GM12878 (cell line): ENCODE data around the gene GZMA. TPM values are rescaled to one million over a fixed set of nuclear protein-coding genes. Genes with fewer than 3 reads are reported as not detected.
"Not testable (repeated sequence)": the region's sequence is repeated elsewhere in the genome, so short reads cannot be mapped to it uniquely, and the experiment has no call there.

ENCODE experiments used
- ATAC-seq: fragments of 200-7000 bp; cut with Tn5 transposase; 3 replicates; pipeline ENCODE4 v1.9.1; 2020; ENCODE audit warnings: mild to moderate bottlenecking, moderate library complexity
- BruUV-seq: library from RNA; stranded (reverse); fragments of 400-500 nt; replicated peaks from 2 replicates; lab custom pipeline; 2021; lab: Mats Ljungman, UMichigan
- CTCF ChIA-PET: fragments of 300-600 bp; sonication (Branson Sonifier 250); formaldehyde crosslinking; extraction: SDS; loops from one replicate; lab custom pipeline; 2021; ENCODE audit warnings: inconsistent platforms; lab: Yijun Ruan, JAX
- POLR2A ChIA-PET: fragments of 350-600 bp; formaldehyde crosslinking; extraction: SDS; loops from one replicate; lab custom pipeline; 2021; ENCODE audit warnings: inconsistent platforms; lab: Charles Lee
- RAD21 ChIA-PET: fragments of 300-600 bp; sonication (Branson Sonifier 250); formaldehyde crosslinking; loops from one replicate; lab custom pipeline; 2023; ENCODE audit warnings: antibody characterized with exemption; ENCODE audit not compliant: unreplicated experiment; lab: Charles Lee
- SMC1A ChIA-PET: fragments of 300-600 bp; sonication (Branson Sonifier 250); formaldehyde crosslinking; loops from one replicate; lab custom pipeline; 2023; ENCODE audit not compliant: unreplicated experiment, uncharacterized antibody; lab: Charles Lee
- DNase-seq: peaks from one replicate; pipeline ENCODE4 v3.0.0-alpha.2; 2011; ENCODE audit warnings: low read depth, low spot score
- FAIRE-seq: peaks from 3 replicates; lab custom pipeline; 2011; peaks lifted over from hg19 to GRCh38; lab: Jason Lieb, UNC
- H2AFZ ChIP-seq: 2 replicates; pipeline ENCODE4 v1.6.0; 2011; ENCODE audit warnings: low read depth, low read length, control low read depth; ENCODE audit not compliant: control insufficient read depth
- H3K27ac ChIP-seq: 2 replicates; pipeline ENCODE4 v1.5.1; 2011; ENCODE audit warnings: control low read depth; ENCODE audit not compliant: control insufficient read depth, insufficient read depth
- H3K27me3 ChIP-seq, 2 experiments: replicated peaks in 1 of 2; 2 replicates each; pipeline versions ENCODE4 v1.6.0 to v1.6.1; 2011; ENCODE audit warnings: low read length in 1 of 2; ENCODE audit not compliant: control insufficient read depth in 2 of 2, insufficient read depth in 2 of 2
- H3K36me3 ChIP-seq, 2 experiments: 2 replicates each; pipeline ENCODE4 v1.5.1; 2011; ENCODE audit warnings: low read length in 1 of 2; ENCODE audit not compliant: control insufficient read depth in 2 of 2, insufficient read depth in 2 of 2
- H3K4me1 ChIP-seq: 2 replicates; pipeline ENCODE4 v1.6.1; 2011; ENCODE audit warnings: mild to moderate bottlenecking, low read length, moderate library complexity, mixed read lengths; ENCODE audit not compliant: control insufficient read depth, insufficient read depth
- H3K4me2 ChIP-seq: 2 replicates; pipeline ENCODE4 v1.6.0; 2011; ENCODE audit warnings: control low read depth; ENCODE audit not compliant: control insufficient read depth, insufficient read depth
- H3K4me3 ChIP-seq: fragments of 200-600 bp; sonication (generic); 2 replicates; pipeline ENCODE4 v1.5.1; 2016
- H3K79me2 ChIP-seq: 2 replicates; pipeline ENCODE4 v1.6.0; 2011; ENCODE audit warnings: low read length; ENCODE audit not compliant: control insufficient read depth, insufficient read depth
- H3K9ac ChIP-seq: 2 replicates; pipeline ENCODE4 v1.8.0; 2011; ENCODE audit warnings: low read length, control low read depth, mixed read lengths; ENCODE audit not compliant: control insufficient read depth, insufficient read depth
- H3K9me3 ChIP-seq: replicated peaks from 3 replicates; pipeline ENCODE4 v1.5.1; 2011; ENCODE audit warnings: mild to moderate bottlenecking, low read length; ENCODE audit not compliant: control insufficient read depth, insufficient read depth
- H4K20me1 ChIP-seq: 2 replicates; pipeline ENCODE4 v1.6.0; 2011; ENCODE audit not compliant: control insufficient read depth, insufficient read depth
- BHLHE40 ChIP-seq, 2 experiments: fragments of 450-650 bp in 1 of 2; IDR thresholded peaks; 2 replicates each; pipeline ENCODE4 v1.6.1; 2011 to 2017; ENCODE audit warnings: low read depth in 2 of 2, borderline replicate concordance in 1 of 2, improper control_type of control experiment in 1 of 2, low read length in 1 of 2, mild to moderate bottlenecking in 1 of 2
- RELA ChIP-seq: fragments of 450-650 bp; IDR thresholded peaks from 2 replicates; pipeline ENCODE4 v1.8.0; 2014; ENCODE audit warnings: borderline replicate concordance; ENCODE audit not compliant: partially characterized antibody
- RFX5 ChIP-seq: IDR thresholded peaks from 2 replicates; pipeline ENCODE4 v1.6.1; 2011; ENCODE audit warnings: low read depth, low read length, improper control_type of control experiment
- SIX5 ChIP-seq: IDR thresholded peaks from 2 replicates; pipeline ENCODE4 v1.6.1; 2011; ENCODE audit warnings: mild to moderate bottlenecking, low read depth, low read length, moderate library complexity; ENCODE audit not compliant: severe bottlenecking
- SREBF2 ChIP-seq: IDR thresholded peaks from 2 replicates; pipeline ENCODE4 v1.6.1; 2012; ENCODE audit warnings: mild to moderate bottlenecking, low read length
- YBX1 ChIP-seq: fragments of 450-650 bp; IDR thresholded peaks from 2 replicates; pipeline ENCODE4 v1.6.1; 2016; ENCODE audit warnings: antibody characterized with exemption
- WGBS: methylation state at CpG from one replicate; pipeline ENCODE4 v1.1.6; 2016; ENCODE audit warnings: low lambda C conversion rate; ENCODE audit not compliant: insufficient replicate concordance, insufficient coverage; ENCODE audit errors: missing lambda C conversion rate; 5-methylcytosine and 5-hydroxymethylcytosine counted together
- in situ Hi-C: fragments of 300-500 bp; cut with MboI; formaldehyde crosslinking; loops from 9 replicates; pipeline ENCODE4 v1.14.3; 2018; ENCODE audit warnings: mixed read lengths
- intact Hi-C: fragments of 100-400 bp; cut with micrococcal nuclease; formaldehyde crosslinking; loops from one replicate; pipeline ENCODE4 v1.14.2; 2022; ENCODE audit not compliant: unreplicated experiment
- polyA plus RNA-seq, 11 experiments: library from polyadenylated mRNA; depleted of rRNA in 4 of 11; unstranded in 6 of 11; stranded (reverse) in 5 of 11; fragments of >200 nt; fragmentation: Nextera tagmentation in 4 of 11; fragmentation: Illumina TruSeq in 1 of 11; extraction: Ambion mirVana in 4 of 11; extraction: Trizol in 1 of 11; gene quantifications; 1 replicate in 1 of 11; 2 replicates in 10 of 11; pipeline versions ENCODE4 v1.2.1 to v1.2.3, GENCODE V29; 2011 to 2016; ENCODE audit warnings: inconsistent platforms in 2 of 11, missing spikeins in 2 of 11, low read depth in 1 of 11
- total RNA-seq, 4 experiments: library from RNA; depleted of rRNA in 3 of 4; stranded (reverse); fragments of >200 nt in 3 of 4; fragmentation: Illumina TruSeq in 1 of 4; extraction: Trizol in 1 of 4; gene quantifications; 2 replicates each; pipeline versions ENCODE4 v1.2.1 to v1.2.3, GENCODE V29; 2013 to 2021
- TF ChIP-seq, protein P1 (sequence below): IDR thresholded peaks from 2 replicates; pipeline ENCODE4 v1.6.1; 2012; ENCODE audit warnings: low read depth, low read length, improper control_type of control experiment
- TF ChIP-seq, protein P2 (sequence below): fragments of 450-650 bp; formaldehyde crosslinking; IDR thresholded peaks from 2 replicates; pipeline ENCODE4 v1.5.0; 2022; ENCODE audit warnings: mild to moderate bottlenecking, missing genetic modification characterization

The GZMA gene
- total and polyA plus RNA-seq, 10 of the 15 experiments (the other 5 are each of a cell fraction or from before 2014, with no cell fraction given): 0.18 TPM; not detected in 9

DNA sequence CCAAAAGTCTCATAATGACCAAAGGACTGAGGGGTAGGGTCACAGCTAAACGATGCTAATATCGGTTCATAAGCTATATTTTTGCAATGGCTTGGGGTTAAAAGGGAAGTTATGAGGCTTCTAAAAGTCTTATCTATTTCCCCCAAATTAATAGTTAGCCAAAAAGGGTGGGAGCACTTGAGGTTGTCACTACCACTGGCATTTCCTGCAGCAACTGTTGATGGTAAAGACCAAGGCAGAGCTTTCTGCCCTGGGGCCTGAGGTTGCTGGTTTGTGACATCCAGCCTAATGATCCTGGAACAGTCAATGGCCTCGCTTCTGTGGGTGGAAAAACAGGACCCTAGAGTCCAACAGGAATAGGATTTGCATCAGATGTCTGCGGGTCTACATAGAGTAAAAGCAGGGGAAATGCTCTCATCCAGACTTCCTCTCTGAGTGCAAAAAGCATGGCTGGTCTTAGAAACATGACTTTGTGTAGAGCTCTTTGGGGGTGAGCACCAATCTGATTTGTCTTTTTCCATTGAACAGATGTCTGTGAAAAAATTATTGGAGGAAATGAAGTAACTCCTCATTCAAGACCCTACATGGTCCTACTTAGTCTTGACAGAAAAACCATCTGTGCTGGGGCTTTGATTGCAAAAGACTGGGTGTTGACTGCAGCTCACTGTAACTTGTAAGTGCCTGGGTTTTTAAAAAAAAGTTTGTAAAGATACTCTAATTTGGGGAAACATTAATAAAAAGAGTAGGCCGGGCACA lies 2.7 kb downstream of the GZMA start:
- Histone ChIP-seq H3K4me1 (no peaks in the 10 kb centered on the region), H3K4me3 (no peak overlapping the region), H3K27ac (no peak overlapping the region), H4K20me1 (no peaks in the 10 kb centered on the region), H3K9me3 (no peaks in the 10 kb centered on the region), H2AFZ (no peak overlapping the region), H3K36me3 (no peaks in the 10 kb centered on the region), H3K27me3 (no peaks in the 10 kb centered on the region), H3K9ac (no peak overlapping the region), H3K4me2 (no peak overlapping the region), H3K79me2 (no peaks in the 10 kb centered on the region)
- ATAC-seq: no peak
- SMC1A ChIA-PET: no interaction called here
- no peak for FAIRE-seq
- RAD21 ChIA-PET: no interaction called here
- in situ Hi-C loops: no loop called here
- BruUV-seq: no TSS peak
- POLR2A ChIA-PET: no interaction called here
- no peak for DNase-seq
- intact Hi-C loops: no loop called here
- WGBS: 2% methylated on average over 5 of the region's 5 CpGs
- TF ChIP-seq RELA (no peak), RFX5 (no peak), YBX1 (no peak), SREBF2 (no peak), SIX5 (no peak), BHLHE40 (IDR thresholded peaks at IDR 0.05; ENCODE audit: borderline replicate concordance in 1 of 2, low read depth in 2 of 2, low read length in 1 of 2) (no peak)
- TF ChIP-seq, protein P1, sequence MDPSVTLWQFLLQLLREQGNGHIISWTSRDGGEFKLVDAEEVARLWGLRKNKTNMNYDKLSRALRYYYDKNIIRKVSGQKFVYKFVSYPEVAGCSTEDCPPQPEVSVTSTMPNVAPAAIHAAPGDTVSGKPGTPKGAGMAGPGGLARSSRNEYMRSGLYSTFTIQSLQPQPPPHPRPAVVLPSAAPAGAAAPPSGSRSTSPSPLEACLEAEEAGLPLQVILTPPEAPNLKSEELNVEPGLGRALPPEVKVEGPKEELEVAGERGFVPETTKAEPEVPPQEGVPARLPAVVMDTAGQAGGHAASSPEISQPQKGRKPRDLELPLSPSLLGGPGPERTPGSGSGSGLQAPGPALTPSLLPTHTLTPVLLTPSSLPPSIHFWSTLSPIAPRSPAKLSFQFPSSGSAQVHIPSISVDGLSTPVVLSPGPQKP: no peak
- TF ChIP-seq, protein P2, sequence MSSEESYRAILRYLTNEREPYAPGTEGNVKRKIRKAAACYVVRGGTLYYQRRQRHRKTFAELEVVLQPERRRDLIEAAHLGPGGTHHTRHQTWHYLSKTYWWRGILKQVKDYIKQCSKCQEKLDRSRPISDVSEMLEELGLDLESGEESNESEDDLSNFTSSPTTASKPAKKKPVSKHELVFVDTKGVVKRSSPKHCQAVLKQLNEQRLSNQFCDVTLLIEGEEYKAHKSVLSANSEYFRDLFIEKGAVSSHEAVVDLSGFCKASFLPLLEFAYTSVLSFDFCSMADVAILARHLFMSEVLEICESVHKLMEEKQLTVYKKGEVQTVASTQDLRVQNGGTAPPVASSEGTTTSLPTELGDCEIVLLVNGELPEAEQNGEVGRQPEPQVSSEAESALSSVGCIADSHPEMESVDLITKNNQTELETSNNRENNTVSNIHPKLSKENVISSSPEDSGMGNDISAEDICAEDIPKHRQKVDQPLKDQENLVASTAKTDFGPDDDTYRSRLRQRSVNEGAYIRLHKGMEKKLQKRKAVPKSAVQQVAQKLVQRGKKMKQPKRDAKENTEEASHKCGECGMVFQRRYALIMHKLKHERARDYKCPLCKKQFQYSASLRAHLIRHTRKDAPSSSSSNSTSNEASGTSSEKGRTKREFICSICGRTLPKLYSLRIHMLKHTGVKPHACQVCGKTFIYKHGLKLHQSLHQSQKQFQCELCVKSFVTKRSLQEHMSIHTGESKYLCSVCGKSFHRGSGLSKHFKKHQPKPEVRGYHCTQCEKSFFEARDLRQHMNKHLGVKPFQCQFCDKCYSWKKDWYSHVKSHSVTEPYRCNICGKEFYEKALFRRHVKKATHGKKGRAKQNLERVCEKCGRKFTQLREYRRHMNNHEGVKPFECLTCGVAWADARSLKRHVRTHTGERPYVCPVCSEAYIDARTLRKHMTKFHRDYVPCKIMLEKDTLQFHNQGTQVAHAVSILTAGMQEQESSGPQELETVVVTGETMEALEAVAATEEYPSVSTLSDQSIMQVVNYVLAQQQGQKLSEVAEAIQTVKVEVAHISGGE: no peak
- CTCF ChIA-PET: no interaction called here

DNA sequence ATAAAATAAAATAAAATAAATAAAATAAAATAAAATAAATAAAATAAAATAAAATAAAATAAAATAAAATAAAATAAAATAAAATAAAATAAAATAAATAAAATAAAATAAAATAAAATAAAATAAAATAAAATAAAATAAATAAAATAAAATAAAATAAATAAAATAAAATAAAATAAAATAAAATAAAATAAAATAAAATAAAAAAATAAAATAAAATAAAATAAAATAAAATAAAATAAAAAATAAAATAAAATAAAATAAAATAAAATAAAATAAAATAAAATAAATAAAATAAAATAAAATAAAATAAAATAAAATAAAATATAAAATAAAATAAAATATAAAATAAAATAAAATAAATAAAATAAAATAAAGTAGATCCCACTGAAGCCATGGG lies 3.5 kb downstream of the GZMA start:
- SMC1A ChIA-PET, H3K4me1 ChIP-seq: not testable (repeated sequence)

More for the DNA sequence above, 3.5 kb downstream of the GZMA start:
- H3K9ac ChIP-seq, H3K9me3 ChIP-seq, intact Hi-C loops, H3K79me2 ChIP-seq, H4K20me1 ChIP-seq, H3K4me2 ChIP-seq, in situ Hi-C loops, H3K27ac ChIP-seq, H3K36me3 ChIP-seq, POLR2A ChIA-PET, CTCF ChIA-PET, RAD21 ChIA-PET, H2AFZ ChIP-seq, DNase-seq, BruUV-seq, H3K4me3 ChIP-seq, FAIRE-seq, H3K27me3 ChIP-seq, ATAC-seq: not testable (repeated sequence)
